H9 (cell line): Measurements from ENCODE around the gene HPSE. TPM values are rescaled to one million over a fixed set of nuclear protein-coding genes. Genes with fewer than 3 reads are reported as not detected.

Experiments used
- DNase-seq: peaks from one replicate; pipeline ENCODE4 v3.0.0-alpha.2; 2017
- H2AFZ ChIP-seq: one replicate; pipeline ENCODE4 v1.6.1; 2013; ENCODE audit warnings: mild to moderate bottlenecking, low read length, control low read depth, moderate library complexity
- H2AK5ac ChIP-seq: 2 replicates; pipeline ENCODE4 v1.6.1; 2013; ENCODE audit warnings: low read length, control low read depth, mixed read lengths; ENCODE audit not compliant: insufficient read length
- H2BK120ac ChIP-seq: one replicate; pipeline ENCODE4 v1.6.1; 2013; ENCODE audit warnings: low read depth, mild to moderate bottlenecking, low read length, control low read depth, inconsistent platforms; ENCODE audit not compliant: poor library complexity, severe bottlenecking
- H2BK12ac ChIP-seq: 2 replicates; pipeline ENCODE4 v1.6.1; 2013; ENCODE audit warnings: low read length, control low read depth, mixed read lengths, low read depth; ENCODE audit not compliant: insufficient read length
- H2BK15ac ChIP-seq: 2 replicates; pipeline ENCODE4 v1.6.1; 2013; ENCODE audit warnings: low read depth, low read length, control low read depth
- H2BK20ac ChIP-seq: one replicate; pipeline ENCODE4 v1.6.1; 2013; ENCODE audit warnings: low read depth, mild to moderate bottlenecking, low read length, control low read depth, inconsistent platforms; ENCODE audit not compliant: poor library complexity, severe bottlenecking
- H2BK5ac ChIP-seq: 2 replicates; pipeline ENCODE4 v1.6.1; 2013; ENCODE audit warnings: low read length, control low read depth, mixed read lengths; ENCODE audit not compliant: insufficient read length
- H3K14ac ChIP-seq: 2 replicates; pipeline ENCODE4 v1.6.1; 2013; ENCODE audit warnings: low read length, control low read depth; ENCODE audit not compliant: insufficient read depth
- H3K18ac ChIP-seq: 2 replicates; pipeline ENCODE4 v1.6.1; 2013; ENCODE audit warnings: low read depth, mild to moderate bottlenecking, mixed read lengths, low read length, control low read depth; ENCODE audit not compliant: insufficient read length
- H3K23ac ChIP-seq: 2 replicates; pipeline ENCODE4 v1.6.1; 2013; ENCODE audit warnings: low read length, control low read depth, mixed read lengths, low read depth; ENCODE audit not compliant: insufficient read length
- H3K23me2 ChIP-seq: 2 replicates; pipeline ENCODE4 v1.6.1; 2013; ENCODE audit warnings: low read depth, mild to moderate bottlenecking, mixed read lengths, low read length, control low read depth; ENCODE audit not compliant: insufficient read length, poor library complexity, severe bottlenecking
- H3K27ac ChIP-seq: 2 replicates; pipeline ENCODE4 v1.5.1; 2013; ENCODE audit warnings: low read length, control low read depth, mixed read lengths, low read depth; ENCODE audit not compliant: insufficient read length
- H3K27me3 ChIP-seq: 2 replicates; pipeline ENCODE4 v1.6.1; 2013; ENCODE audit warnings: low read length, control low read depth, inconsistent platforms; ENCODE audit not compliant: insufficient read depth
- H3K4ac ChIP-seq: 2 replicates; pipeline ENCODE4 v1.6.1; 2013; ENCODE audit warnings: low read depth, mild to moderate bottlenecking, control low read depth, inconsistent platforms, low read length, moderate library complexity
- H3K4me1 ChIP-seq: 2 replicates; pipeline ENCODE4 v1.6.1; 2013; ENCODE audit warnings: low read length, control low read depth, inconsistent platforms; ENCODE audit not compliant: insufficient read depth
- H3K4me2 ChIP-seq: 2 replicates; pipeline ENCODE4 v1.6.1; 2013; ENCODE audit warnings: low read length, control low read depth, mixed read lengths; ENCODE audit not compliant: insufficient read length, insufficient read depth
- H3K56ac ChIP-seq: 2 replicates; pipeline ENCODE4 v1.6.1; 2013; ENCODE audit warnings: low read depth, mild to moderate bottlenecking, mixed read lengths, low read length, control low read depth; ENCODE audit not compliant: insufficient read length
- H3K79me1 ChIP-seq: 2 replicates; pipeline ENCODE4 v1.6.1; 2013; ENCODE audit warnings: low read depth, mild to moderate bottlenecking, moderate library complexity, low read length, control low read depth, inconsistent platforms; ENCODE audit not compliant: insufficient read depth, poor library complexity, severe bottlenecking
- H3K79me2 ChIP-seq: 2 replicates; pipeline ENCODE4 v1.6.1; 2013; ENCODE audit warnings: low read length, control low read depth, inconsistent platforms; ENCODE audit not compliant: insufficient read depth
- H3K9ac ChIP-seq: 2 replicates; pipeline ENCODE4 v1.6.1; 2013; ENCODE audit warnings: low read length, control low read depth, mixed read lengths; ENCODE audit not compliant: insufficient read length; ENCODE audit errors: extremely low read depth
- H3K9me3 ChIP-seq: one replicate; pipeline ENCODE4 v1.6.1; 2013; ENCODE audit warnings: low read depth, low read length, inconsistent platforms; ENCODE audit not compliant: control insufficient read depth
- H3T11ph ChIP-seq: one replicate; pipeline ENCODE4 v1.6.1; 2013; ENCODE audit warnings: mild to moderate bottlenecking, low read length, control low read depth, inconsistent platforms
- H4K20me1 ChIP-seq: one replicate; pipeline ENCODE4 v1.6.1; 2013; ENCODE audit not compliant: control insufficient read depth, insufficient read length, insufficient read depth
- H4K5ac ChIP-seq: 2 replicates; pipeline ENCODE4 v1.6.1; 2013; ENCODE audit warnings: low read depth, mild to moderate bottlenecking, mixed read lengths, low read length, control low read depth; ENCODE audit not compliant: insufficient read length
- H4K8ac ChIP-seq: replicated peaks from 2 replicates; pipeline ENCODE4 v1.6.1; 2013; ENCODE audit warnings: low read length, control low read depth, mixed read lengths, low read depth; ENCODE audit not compliant: insufficient read length
- H4K91ac ChIP-seq: 2 replicates; pipeline ENCODE4 v1.6.1; 2013; ENCODE audit warnings: low read depth, mild to moderate bottlenecking, moderate library complexity, mixed read lengths, low read length, control low read depth; ENCODE audit not compliant: insufficient read length
- H3K27ac Mint-ChIP-seq, 3 experiments: 2 replicates in 2 of 3; 3 replicates in 1 of 3; pipeline ENCODE4 v1.8.0; 2020 to 2021; ENCODE audit warnings: mixed read lengths in 3 of 3, mild to moderate bottlenecking in 1 of 3, moderate library complexity in 1 of 3
- H3K27me3 Mint-ChIP-seq: 2 replicates; pipeline ENCODE4 v1.8.0; 2021; ENCODE audit warnings: low read depth, mild to moderate bottlenecking, moderate library complexity, mixed read lengths
- H3K36me3 Mint-ChIP-seq, 3 experiments: 2 replicates in 2 of 3; 3 replicates in 1 of 3; pipeline ENCODE4 v1.8.0; 2020 to 2021; ENCODE audit warnings: low read depth in 3 of 3, mixed read lengths in 3 of 3; ENCODE audit not compliant: insufficient read depth in 1 of 3
- H3K4me1 Mint-ChIP-seq, 2 experiments: 2 replicates each; pipeline ENCODE4 v1.8.0; 2020; ENCODE audit warnings: mixed read lengths in 2 of 2
- H3K4me3 Mint-ChIP-seq, 2 experiments: 2 replicates in 1 of 2; 3 replicates in 1 of 2; pipeline ENCODE4 v1.8.0; 2020 to 2021; ENCODE audit warnings: mild to moderate bottlenecking in 2 of 2, mixed read lengths in 2 of 2, moderate library complexity in 1 of 2
- H3K9me3 Mint-ChIP-seq, 2 experiments: 2 replicates in 1 of 2; 3 replicates in 1 of 2; pipeline ENCODE4 v1.8.0; 2020; ENCODE audit warnings: mild to moderate bottlenecking in 2 of 2, mixed read lengths in 2 of 2, moderate library complexity in 1 of 2
- WGBS: extraction: QIAGEN DNeasy Blood & Tissue Kit; methylation state at CpG from one replicate; pipeline ENCODE4 v1.1.7; 2013; ENCODE audit warnings: missing lambda C conversion rate, low lambda C conversion rate, mixed read lengths; ENCODE audit not compliant: insufficient read length; ENCODE audit errors: extremely low coverage; 5-methylcytosine and 5-hydroxymethylcytosine counted together
- total RNA-seq: library from RNA; stranded (reverse); gene quantifications from 2 replicates; pipeline ENCODE4 v1.2.1, GENCODE V29; 2021
- TF ChIP-seq, protein P1 (sequence below): fragments of 200-600 bp; sonication (generic); conservative IDR thresholded peaks from 3 replicates; pipeline ENCODE4 v1.8.0; 2021; ENCODE audit warnings: antibody characterized with exemption, mild to moderate bottlenecking

Gene HPSE
- total RNA-seq, 1 experiment from 2014 or later = 2.0 TPM

DNA sequence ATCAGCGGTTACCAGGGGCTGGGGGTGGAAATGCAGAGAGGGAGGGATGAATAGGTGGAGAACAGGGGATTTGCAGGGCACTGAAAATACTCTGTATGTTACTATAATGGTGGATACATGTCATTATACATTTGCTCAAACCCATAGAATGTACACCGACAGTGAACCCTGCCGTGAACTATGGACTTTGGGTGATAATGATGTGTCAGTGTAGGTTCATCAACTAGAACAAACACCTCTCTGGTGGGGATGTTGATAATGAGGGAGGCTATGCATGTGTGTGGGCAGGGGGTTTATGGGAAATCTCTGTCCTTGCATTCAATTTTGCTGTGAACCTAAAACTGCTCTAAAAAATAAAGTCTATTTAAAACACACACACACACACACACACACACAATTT is 11.5 kb downstream of the HPSE start:
- no peak overlapping the region for H2BK5ac ChIP-seq
- Mint-ChIP-seq H3K4me3 (no peak overlapping the region), H3K36me3 (no peaks in the 10 kb centered on the region), H3K4me1 (peaks cover 0 to 2% of the 10 kb centered on the region in 2 experiments; a peak in 2 of 4 replicates), H3K27ac (no peak overlapping the region), H3K27me3 (peaks cover 2% of the 10 kb centered on the region), H3K9me3 (no peaks in the 10 kb centered on the region)
- H3K27ac ChIP-seq = no peak overlapping the region
- no peaks in the 10 kb centered on the region for H3K23me2 ChIP-seq
- no peak overlapping the region for H3T11ph ChIP-seq
- no peaks in the 10 kb centered on the region for H3K9me3 ChIP-seq
- no peaks in the 10 kb centered on the region for H3K4me1 ChIP-seq
- no peaks in the 10 kb centered on the region for H4K20me1 ChIP-seq
- H4K5ac ChIP-seq = no peak overlapping the region
- no peak overlapping the region for H2BK120ac ChIP-seq
- H4K8ac ChIP-seq = no peak overlapping the region
- H2BK12ac ChIP-seq = no peak overlapping the region
- no peaks in the 10 kb centered on the region for H3K27me3 ChIP-seq
- no peak overlapping the region for H2AK5ac ChIP-seq
- H3K18ac ChIP-seq = no peak overlapping the region
- DNase-seq = no peak
- no peak overlapping the region for H2BK15ac ChIP-seq
- no peak overlapping the region for H3K23ac ChIP-seq
- no peak overlapping the region for H2BK20ac ChIP-seq
- no peak overlapping the region for H3K56ac ChIP-seq
- no peaks in the 10 kb centered on the region for H3K79me1 ChIP-seq
- no peak overlapping the region for H3K9ac ChIP-seq
- no peak overlapping the region for H3K14ac ChIP-seq
- no peak overlapping the region for H3K4me2 ChIP-seq
- no peak overlapping the region for H3K4ac ChIP-seq
- no peaks in the 10 kb centered on the region for H3K79me2 ChIP-seq
- no CpG with 5 or more reads among the region's 3 CpGs for WGBS
- H2AFZ ChIP-seq = no peak overlapping the region
- no peak overlapping the region for H4K91ac ChIP-seq
- TF ChIP-seq, protein P1, sequence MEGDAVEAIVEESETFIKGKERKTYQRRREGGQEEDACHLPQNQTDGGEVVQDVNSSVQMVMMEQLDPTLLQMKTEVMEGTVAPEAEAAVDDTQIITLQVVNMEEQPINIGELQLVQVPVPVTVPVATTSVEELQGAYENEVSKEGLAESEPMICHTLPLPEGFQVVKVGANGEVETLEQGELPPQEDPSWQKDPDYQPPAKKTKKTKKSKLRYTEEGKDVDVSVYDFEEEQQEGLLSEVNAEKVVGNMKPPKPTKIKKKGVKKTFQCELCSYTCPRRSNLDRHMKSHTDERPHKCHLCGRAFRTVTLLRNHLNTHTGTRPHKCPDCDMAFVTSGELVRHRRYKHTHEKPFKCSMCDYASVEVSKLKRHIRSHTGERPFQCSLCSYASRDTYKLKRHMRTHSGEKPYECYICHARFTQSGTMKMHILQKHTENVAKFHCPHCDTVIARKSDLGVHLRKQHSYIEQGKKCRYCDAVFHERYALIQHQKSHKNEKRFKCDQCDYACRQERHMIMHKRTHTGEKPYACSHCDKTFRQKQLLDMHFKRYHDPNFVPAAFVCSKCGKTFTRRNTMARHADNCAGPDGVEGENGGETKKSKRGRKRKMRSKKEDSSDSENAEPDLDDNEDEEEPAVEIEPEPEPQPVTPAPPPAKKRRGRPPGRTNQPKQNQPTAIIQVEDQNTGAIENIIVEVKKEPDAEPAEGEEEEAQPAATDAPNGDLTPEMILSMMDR = no peak
